ENCODE data around the gene EPN2.

DNA sequence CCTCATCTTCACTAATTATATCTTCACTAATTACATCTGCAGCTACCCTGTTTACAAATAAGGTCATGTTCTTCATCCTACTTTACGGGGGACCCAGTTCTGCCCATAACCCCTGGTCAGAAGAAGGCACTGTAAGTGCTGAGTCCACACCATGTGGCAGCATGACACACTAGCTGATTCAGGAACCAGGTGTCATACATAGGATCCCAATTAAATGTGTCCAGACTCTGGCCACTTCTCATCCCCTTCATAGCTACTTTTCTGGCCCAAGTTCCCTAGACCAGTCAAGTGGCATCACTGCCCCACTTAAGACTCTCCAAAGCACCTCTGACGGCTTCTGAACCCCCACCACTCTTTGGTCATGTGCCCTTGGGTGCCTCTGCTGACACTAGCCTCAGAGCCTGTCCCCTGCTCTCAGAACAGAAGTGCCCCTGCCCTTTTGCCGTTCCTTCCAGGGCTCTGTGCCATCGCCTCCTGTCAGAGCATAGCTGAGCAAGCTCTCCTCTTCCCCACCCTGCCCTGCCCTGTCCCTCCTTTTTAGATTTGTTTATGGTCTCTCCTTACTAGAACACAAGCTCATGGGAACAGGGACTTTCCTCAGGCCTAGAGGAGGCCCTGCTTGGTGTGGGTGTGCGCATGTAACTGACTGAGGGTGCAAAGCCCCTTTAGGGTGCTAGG, 64.2 kb downstream of the EPN2 start:
- TF ChIP-seq ZNF384 (IDR thresholded peaks at IDR 0.05) (no peak), SP1 (IDR thresholded peaks at IDR 0.05) (no peak), FOXM1 (IDR thresholded peaks at IDR 0.05; ENCODE audit: borderline replicate concordance) (no peak)
